Measurements from ENCODE around the gene IFNG-AS1. TPM values are rescaled to one million over a fixed set of nuclear protein-coding genes. Genes with fewer than 3 reads are reported as not detected.

Gene IFNG-AS1
- total and polyA plus RNA-seq, 8 donors = 0.18 to 0.71 (median 0.25) TPM; not detected in 4

DNA sequence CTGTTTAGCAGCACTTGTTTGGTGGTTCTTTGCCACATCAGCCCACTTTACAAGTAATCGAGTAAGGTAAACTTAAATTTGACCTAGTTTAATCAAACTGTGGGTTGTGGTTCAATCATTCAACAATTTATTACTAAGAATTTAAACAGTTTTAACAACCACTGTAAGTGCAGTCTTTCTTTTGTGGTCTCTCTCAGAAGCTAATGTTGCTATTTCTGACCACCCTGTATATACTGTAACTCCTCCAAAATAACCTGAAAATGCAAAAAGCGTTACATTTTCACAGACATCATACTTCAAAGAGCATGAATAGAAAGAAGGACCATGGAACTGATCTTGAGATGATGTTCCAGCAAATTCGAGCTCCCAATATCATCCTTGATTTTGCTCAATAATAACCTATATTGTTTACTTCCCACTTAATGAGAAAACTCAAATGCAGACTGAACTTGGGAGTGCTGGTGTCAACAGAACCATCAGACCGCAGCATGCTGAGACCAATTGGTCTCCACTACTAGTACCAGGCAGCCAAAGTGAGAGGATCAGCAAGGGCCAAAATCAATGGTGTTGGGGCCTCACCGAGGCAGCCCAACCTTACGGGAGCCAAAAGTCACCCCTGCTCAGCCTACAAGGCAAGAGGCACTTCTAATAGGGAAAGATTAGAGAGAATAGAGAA, 22.1 kb downstream of the IFNG-AS1 start:
- DNase-seq (no peak), ATAC-seq (no peak)
- Histone ChIP-seq H3K9me3 (no peaks in the 10 kb centered on the region), H3K27ac (no peak overlapping the region), H3K4me3 (no peak overlapping the region), H3K27me3 (no peaks in the 10 kb centered on the region), H3K4me1 (no peaks in the 10 kb centered on the region), H3K36me3 (no peaks in the 10 kb centered on the region)
- TF ChIP-seq, protein P1, sequence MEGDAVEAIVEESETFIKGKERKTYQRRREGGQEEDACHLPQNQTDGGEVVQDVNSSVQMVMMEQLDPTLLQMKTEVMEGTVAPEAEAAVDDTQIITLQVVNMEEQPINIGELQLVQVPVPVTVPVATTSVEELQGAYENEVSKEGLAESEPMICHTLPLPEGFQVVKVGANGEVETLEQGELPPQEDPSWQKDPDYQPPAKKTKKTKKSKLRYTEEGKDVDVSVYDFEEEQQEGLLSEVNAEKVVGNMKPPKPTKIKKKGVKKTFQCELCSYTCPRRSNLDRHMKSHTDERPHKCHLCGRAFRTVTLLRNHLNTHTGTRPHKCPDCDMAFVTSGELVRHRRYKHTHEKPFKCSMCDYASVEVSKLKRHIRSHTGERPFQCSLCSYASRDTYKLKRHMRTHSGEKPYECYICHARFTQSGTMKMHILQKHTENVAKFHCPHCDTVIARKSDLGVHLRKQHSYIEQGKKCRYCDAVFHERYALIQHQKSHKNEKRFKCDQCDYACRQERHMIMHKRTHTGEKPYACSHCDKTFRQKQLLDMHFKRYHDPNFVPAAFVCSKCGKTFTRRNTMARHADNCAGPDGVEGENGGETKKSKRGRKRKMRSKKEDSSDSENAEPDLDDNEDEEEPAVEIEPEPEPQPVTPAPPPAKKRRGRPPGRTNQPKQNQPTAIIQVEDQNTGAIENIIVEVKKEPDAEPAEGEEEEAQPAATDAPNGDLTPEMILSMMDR (IDR thresholded peaks at IDR 0.05) = no peak
- intact Hi-C loops (cut with DNase I) = no loop called here

DNA sequence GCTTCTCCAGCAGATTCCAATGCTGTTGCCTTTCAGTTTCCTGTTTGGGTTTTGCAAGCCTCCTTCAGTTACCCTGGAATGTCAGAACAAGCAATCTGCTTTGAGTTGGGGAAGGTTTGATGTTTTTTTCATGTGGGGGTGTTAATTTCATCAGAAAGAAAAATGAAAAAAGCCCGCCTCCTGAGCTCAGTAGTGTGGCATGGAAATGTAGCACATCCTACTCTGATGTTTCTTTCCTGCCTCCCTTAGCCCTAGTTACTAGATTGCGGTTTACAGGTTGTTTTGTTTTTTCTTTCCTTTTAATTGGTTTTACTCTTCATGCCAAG, 22.6 kb downstream of the IFNG-AS1 start:
- H3K27ac ChIP-seq = no peak overlapping the region
- no peak for DNase-seq
- H3K4me3 ChIP-seq = no peak overlapping the region
- H3K27me3 ChIP-seq = no peaks in the 10 kb centered on the region
- no peaks in the 10 kb centered on the region for H3K4me1 ChIP-seq
- no peaks in the 10 kb centered on the region for H3K9me3 ChIP-seq
- intact Hi-C loops (cut with DNase I) = no loop called here
- TF ChIP-seq, protein P1 (IDR thresholded peaks at IDR 0.05) = no peak
- no peaks in the 10 kb centered on the region for H3K36me3 ChIP-seq
- no peak for ATAC-seq

DNA sequence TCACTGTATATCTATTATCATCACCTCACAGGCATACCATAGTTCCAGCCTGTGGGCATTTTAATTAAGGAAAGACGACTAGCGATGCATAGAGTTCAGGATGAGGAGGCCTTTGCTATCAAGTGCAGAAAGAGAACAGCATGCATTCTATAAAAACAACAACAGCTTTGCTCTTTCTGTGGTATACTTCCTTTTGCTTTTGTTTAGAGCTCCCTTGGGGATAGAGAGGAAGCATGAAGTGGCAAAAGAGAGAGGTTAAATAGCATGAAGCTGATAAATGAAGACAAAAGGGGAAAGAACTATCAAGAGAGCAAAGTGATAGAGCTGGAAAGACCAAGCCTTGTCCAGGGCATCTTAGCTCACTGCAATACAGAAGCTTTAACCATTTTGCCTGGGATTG, 23.5 kb downstream of the IFNG-AS1 start:
- ATAC-seq = no peak
- H3K27me3 ChIP-seq = no peaks in the 10 kb centered on the region
- no peaks in the 10 kb centered on the region for H3K4me1 ChIP-seq
- no peaks in the 10 kb centered on the region for H3K9me3 ChIP-seq
- H3K36me3 ChIP-seq = no peaks in the 10 kb centered on the region
- DNase-seq = no peak
- H3K4me3 ChIP-seq = no peak overlapping the region
- intact Hi-C loops (cut with DNase I) = no loop called here
- TF ChIP-seq, protein P1 (IDR thresholded peaks at IDR 0.05) = no peak
- no peak overlapping the region for H3K27ac ChIP-seq

DNA sequence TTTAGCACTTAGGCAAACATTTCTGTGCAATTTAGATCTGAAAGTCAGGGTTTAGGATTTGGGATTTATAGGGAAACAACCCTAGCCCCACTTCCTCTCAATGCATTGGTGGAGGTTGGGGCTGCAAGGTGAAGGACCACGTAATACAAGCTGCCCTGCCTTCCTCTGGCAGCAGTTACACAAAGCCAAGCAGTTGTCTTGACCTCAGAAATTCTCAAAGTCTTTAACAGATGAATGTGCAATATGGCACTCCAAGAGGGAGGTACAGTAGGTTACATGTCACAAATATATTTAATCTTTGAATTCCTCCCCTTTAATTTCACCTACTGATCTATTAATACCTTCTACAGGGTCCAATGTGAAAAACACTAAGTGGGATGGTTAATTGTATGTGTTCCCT, 23.9 kb downstream of the IFNG-AS1 start:
- Histone ChIP-seq H3K27ac (no peak overlapping the region), H3K27me3 (no peaks in the 10 kb centered on the region), H3K4me1 (no peaks in the 10 kb centered on the region), H3K9me3 (no peaks in the 10 kb centered on the region), H3K36me3 (no peaks in the 10 kb centered on the region), H3K4me3 (no peak overlapping the region)
- TF ChIP-seq, protein P1 (IDR thresholded peaks at IDR 0.05) = no peak
- intact Hi-C loops (cut with DNase I) = no loop called here
- no peak for DNase-seq
- ATAC-seq = no peak

DNA sequence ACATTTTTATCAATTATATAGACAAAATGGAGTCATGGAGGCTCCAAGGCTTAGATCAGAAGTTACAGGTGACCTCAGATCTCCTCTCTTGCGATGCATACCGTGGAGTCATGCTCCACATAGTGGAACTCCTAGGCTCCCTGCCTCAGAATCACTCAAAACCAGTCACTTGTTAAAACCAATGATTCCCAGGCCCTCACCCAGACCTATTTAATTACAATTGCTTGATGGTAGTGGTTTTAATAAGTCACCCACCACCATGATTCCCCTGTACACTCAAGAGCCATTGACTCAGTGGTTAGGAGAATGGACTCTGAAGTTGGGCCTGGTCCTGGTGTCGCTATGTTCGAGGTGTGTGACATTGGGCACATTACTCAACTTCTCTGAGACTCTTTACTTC, 26.9 kb downstream of the IFNG-AS1 start:
- DNase-seq (no peak), ATAC-seq (no peak)
- TF ChIP-seq, protein P1 (IDR thresholded peaks at IDR 0.05) = no peak
- H3K36me3 ChIP-seq = no peaks in the 10 kb centered on the region
- H3K4me1 ChIP-seq = no peaks in the 10 kb centered on the region
- H3K4me3 ChIP-seq = no peak overlapping the region
- intact Hi-C loops (cut with DNase I) = no loop called here
- H3K9me3 ChIP-seq = no peaks in the 10 kb centered on the region
- H3K27ac ChIP-seq = no peak overlapping the region
- no peaks in the 10 kb centered on the region for H3K27me3 ChIP-seq
